Glutamatergic neuron (in vitro differentiated cells): ENCODE measurements around the gene SUGCT. TPM values are rescaled to one million over a fixed set of nuclear protein-coding genes. Genes with fewer than 3 reads are reported as not detected.

Experiments
- DNase-seq: peaks from one replicate; pipeline ENCODE4 v3.0.0; 2022
- H3K27ac Mint-ChIP-seq: one replicate; pipeline ENCODE4 v1.8.0; 2020; ENCODE audit warnings: mild to moderate bottlenecking, mixed read lengths, inconsistent platforms; ENCODE audit not compliant: unreplicated experiment
- H3K27me3 Mint-ChIP-seq: one replicate; pipeline ENCODE4 v1.8.0; 2020; ENCODE audit warnings: mild to moderate bottlenecking, moderate library complexity, mixed read lengths, inconsistent platforms; ENCODE audit not compliant: unreplicated experiment
- H3K36me3 Mint-ChIP-seq: one replicate; pipeline ENCODE4 v1.8.0; 2020; ENCODE audit warnings: mild to moderate bottlenecking, mixed read lengths, inconsistent platforms; ENCODE audit not compliant: unreplicated experiment
- H3K4me1 Mint-ChIP-seq: one replicate; pipeline ENCODE4 v1.8.0; 2020; ENCODE audit warnings: mild to moderate bottlenecking, low read depth, mixed read lengths, inconsistent platforms; ENCODE audit not compliant: unreplicated experiment
- H3K4me3 Mint-ChIP-seq: one replicate; pipeline ENCODE4 v1.8.0; 2020; ENCODE audit warnings: mild to moderate bottlenecking, mixed read lengths, inconsistent platforms; ENCODE audit not compliant: unreplicated experiment
- H3K9me3 Mint-ChIP-seq: one replicate; pipeline ENCODE4 v1.8.0; 2020; ENCODE audit warnings: mild to moderate bottlenecking, moderate library complexity, mixed read lengths, inconsistent platforms; ENCODE audit not compliant: unreplicated experiment
- CTCF ChIP-seq: fragments of 200-600 bp; sonication (generic); IDR thresholded peaks from one replicate; pipeline ENCODE4 v1.5.0; 2021; ENCODE audit not compliant: partially characterized antibody, unreplicated experiment
- total RNA-seq: library from RNA; stranded (reverse); fragmentation: NEBNext Ultra II Directional; extraction: Animal tissue kit (Norgen Biotek cat#: 25700); gene quantifications from one replicate; pipeline ENCODE4 v1.2.1, GENCODE V29; 2021; ENCODE audit not compliant: unreplicated experiment

The SUGCT gene
- total RNA-seq, 1 donor from 2014 or later = 1.2 TPM

- H3K27me3 Mint-ChIP-seq = no peaks in the 10 kb centered on the region
- no peak overlapping the region for H3K4me3 Mint-ChIP-seq
- no peak for TF ChIP-seq CTCF
- DNase-seq = no peak
- H3K4me1 Mint-ChIP-seq = peaks cover 5% of the 10 kb centered on the region
- H3K27ac Mint-ChIP-seq = no peak overlapping the region
- H3K36me3 Mint-ChIP-seq = no peaks in the 10 kb centered on the region
- H3K9me3 Mint-ChIP-seq = no peaks in the 10 kb centered on the region
Observed at GRCh38 chr7:40698214-40698920, 563.6 kb downstream of the SUGCT start.

GRCh38 chr7:40698921-40699260 is 564.1 kb downstream of the SUGCT start:
- H3K4me3 Mint-ChIP-seq = no peak overlapping the region
- DNase-seq = no peak
- no peaks in the 10 kb centered on the region for H3K27me3 Mint-ChIP-seq
- no peak overlapping the region for H3K27ac Mint-ChIP-seq
- H3K4me1 Mint-ChIP-seq = peaks cover 5% of the 10 kb centered on the region
- no peaks in the 10 kb centered on the region for H3K36me3 Mint-ChIP-seq
- no peak for TF ChIP-seq CTCF
- no peaks in the 10 kb centered on the region for H3K9me3 Mint-ChIP-seq

GRCh38 chr7:40700653-40701421 is 566.0 kb downstream of the SUGCT start:
- no peak overlapping the region for H3K27ac Mint-ChIP-seq
- no peak for DNase-seq

GRCh38 chr7:40701836-40702551 is 567.2 kb downstream of the SUGCT start:
- TF ChIP-seq CTCF = no peak
- H3K4me3 Mint-ChIP-seq = no peak overlapping the region
- peaks cover 5% of the 10 kb centered on the region for H3K4me1 Mint-ChIP-seq
- no peak overlapping the region for H3K27ac Mint-ChIP-seq
- H3K27me3 Mint-ChIP-seq = peaks cover 2% of the 10 kb centered on the region
- H3K9me3 Mint-ChIP-seq = no peaks in the 10 kb centered on the region
- no peaks in the 10 kb centered on the region for H3K36me3 Mint-ChIP-seq
- DNase-seq = no peak

More at GRCh38 chr7:40700653-40701421, 566.0 kb downstream of the SUGCT start:
- TF ChIP-seq CTCF = no peak
- Mint-ChIP-seq H3K27me3 (peaks cover 2% of the 10 kb centered on the region), H3K4me3 (no peak overlapping the region), H3K9me3 (no peaks in the 10 kb centered on the region), H3K4me1 (peaks cover 5% of the 10 kb centered on the region), H3K36me3 (no peaks in the 10 kb centered on the region)

- Mint-ChIP-seq H3K4me3 (no peak overlapping the region), H3K4me1 (peaks cover 5% of the 10 kb centered on the region), H3K9me3 (no peaks in the 10 kb centered on the region), H3K27me3 (peaks cover 2% of the 10 kb centered on the region), H3K36me3 (no peaks in the 10 kb centered on the region), H3K27ac (no peak overlapping the region)
- TF ChIP-seq CTCF = no peak
- DNase-seq = no peak
Observed at GRCh38 chr7:40704172-40704571, 569.4 kb downstream of the SUGCT start.
